KMS-11 (cell line): Measurements from ENCODE around the gene KRTAP10-9.

Experiments used
- H2AFZ ChIP-seq: fragments of 200-600 bp; sonication (generic); 2 replicates; pipeline ENCODE4 v1.6.1; 2016; ENCODE audit warnings: antibody characterized with exemption, mixed run types, low read depth
- H3K27ac ChIP-seq: fragments of 200-600 bp; sonication (generic); 2 replicates; pipeline ENCODE4 v1.6.1; 2016; ENCODE audit warnings: mild to moderate bottlenecking, mixed run types
- H3K27me3 ChIP-seq: fragments of 200-600 bp; sonication (generic); 2 replicates; pipeline ENCODE4 v1.6.1; 2017; ENCODE audit warnings: mild to moderate bottlenecking, low read depth, mixed run types, moderate library complexity; ENCODE audit not compliant: insufficient read depth
- H3K36me3 ChIP-seq: fragments of 200-600 bp; sonication (generic); 2 replicates; pipeline ENCODE4 v1.6.1; 2017; ENCODE audit warnings: mild to moderate bottlenecking, mixed run types; ENCODE audit not compliant: insufficient read depth
- H3K4me1 ChIP-seq: fragments of 200-600 bp; sonication (generic); 2 replicates; pipeline ENCODE4 v1.6.1; 2016; ENCODE audit warnings: mild to moderate bottlenecking, low read depth, mixed run types; ENCODE audit not compliant: poor library complexity, severe bottlenecking
- H3K4me2 ChIP-seq: fragments of 200-600 bp; sonication (generic); 2 replicates; pipeline ENCODE4 v1.7.0; 2016; ENCODE audit warnings: mild to moderate bottlenecking, mixed run types
- H3K4me3 ChIP-seq: fragments of 200-600 bp; sonication (generic); IDR thresholded peaks from 2 replicates; pipeline ENCODE4 v1.6.1; 2017; ENCODE audit warnings: low read depth, low read length, mixed read lengths; ENCODE audit not compliant: insufficient read depth
- H3K79me2 ChIP-seq: fragments of 200-600 bp; sonication (generic); 2 replicates; pipeline ENCODE4 v1.6.1; 2016; ENCODE audit warnings: low read depth, mixed run types; ENCODE audit not compliant: insufficient read depth
- H3K9ac ChIP-seq: fragments of 200-600 bp; sonication (generic); 2 replicates; pipeline ENCODE4 v1.6.1; 2016; ENCODE audit warnings: mild to moderate bottlenecking, mixed run types
- H4K20me1 ChIP-seq: fragments of 200-600 bp; sonication (generic); 2 replicates; pipeline ENCODE4 v1.6.1; 2016; ENCODE audit warnings: mild to moderate bottlenecking, mixed run types; ENCODE audit not compliant: insufficient read depth
- CTCF ChIP-seq: fragments of 200-600 bp; sonication (generic); conservative IDR thresholded peaks from 2 replicates; pipeline ENCODE4 v1.6.1; 2017; ENCODE audit warnings: low read depth, mild to moderate bottlenecking, antibody characterized with exemption, low read length, moderate library complexity, mixed read lengths

KRTAP10-9 gene

GRCh38 chr21:44581158-44581557, 45.7 kb upstream of the KRTAP10-9 start:
- Histone ChIP-seq H4K20me1 (no peaks in the 10 kb centered on the region), H3K27ac (no peak overlapping the region), H3K4me3 (no peak overlapping the region), H3K4me2 (no peak overlapping the region), H3K27me3 (peaks cover 50% of the 10 kb centered on the region; the same call in 1 of the 2 replicates), H3K36me3 (no peaks in the 10 kb centered on the region), H3K9ac (no peak overlapping the region), H3K79me2 (no peaks in the 10 kb centered on the region), H3K4me1 (no peaks in the 10 kb centered on the region), H2AFZ (no peak overlapping the region)
- no peak for TF ChIP-seq CTCF

DNA sequence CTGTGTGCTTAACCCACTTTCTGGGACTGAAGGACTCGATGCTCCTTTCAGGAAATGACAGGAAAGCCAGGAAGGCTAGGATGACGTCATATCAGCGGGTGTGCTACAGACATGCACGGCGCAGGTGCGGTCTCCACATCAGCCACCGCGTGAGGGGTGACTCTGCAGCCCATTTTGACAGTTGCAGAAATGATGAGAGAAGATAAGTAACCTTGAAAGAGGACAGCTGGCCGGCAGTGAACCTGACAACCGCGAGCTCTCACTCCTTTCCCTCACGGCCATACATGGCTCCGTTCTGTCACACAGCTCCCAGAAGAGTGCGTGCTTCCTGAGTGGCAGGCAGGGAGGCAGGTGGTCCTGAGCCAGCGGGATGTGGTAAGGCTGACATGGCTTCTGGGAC, 44.8 kb upstream of the KRTAP10-9 start:
- H3K4me3 ChIP-seq = no peak overlapping the region
- no peaks in the 10 kb centered on the region for H3K79me2 ChIP-seq
- H3K4me1 ChIP-seq = no peaks in the 10 kb centered on the region
- H3K27me3 ChIP-seq = peaks cover 48% of the 10 kb centered on the region; the same call in 1 of the 2 replicates
- H3K27ac ChIP-seq = no peak overlapping the region
- no peak overlapping the region for H2AFZ ChIP-seq
- H3K9ac ChIP-seq = no peak overlapping the region
- no peak for TF ChIP-seq CTCF
- no peaks in the 10 kb centered on the region for H3K36me3 ChIP-seq
- no peaks in the 10 kb centered on the region for H4K20me1 ChIP-seq
- H3K4me2 ChIP-seq = no peak overlapping the region

- H3K4me1 ChIP-seq = no peaks in the 10 kb centered on the region
- H3K4me3 ChIP-seq = no peak overlapping the region
- H3K27me3 ChIP-seq = peaks cover 37% of the 10 kb centered on the region; the same call in 1 of the 2 replicates
- no peaks in the 10 kb centered on the region for H3K36me3 ChIP-seq
- no peak overlapping the region for H3K9ac ChIP-seq
- H4K20me1 ChIP-seq = no peaks in the 10 kb centered on the region
- no peak overlapping the region for H3K4me2 ChIP-seq
- no peak overlapping the region for H2AFZ ChIP-seq
- H3K79me2 ChIP-seq = no peaks in the 10 kb centered on the region
- H3K27ac ChIP-seq = no peak overlapping the region
- TF ChIP-seq CTCF = no peak
These were observed 43.6 kb upstream of the KRTAP10-9 start for GRCh38 chr21:44583089-44583799.

DNA sequence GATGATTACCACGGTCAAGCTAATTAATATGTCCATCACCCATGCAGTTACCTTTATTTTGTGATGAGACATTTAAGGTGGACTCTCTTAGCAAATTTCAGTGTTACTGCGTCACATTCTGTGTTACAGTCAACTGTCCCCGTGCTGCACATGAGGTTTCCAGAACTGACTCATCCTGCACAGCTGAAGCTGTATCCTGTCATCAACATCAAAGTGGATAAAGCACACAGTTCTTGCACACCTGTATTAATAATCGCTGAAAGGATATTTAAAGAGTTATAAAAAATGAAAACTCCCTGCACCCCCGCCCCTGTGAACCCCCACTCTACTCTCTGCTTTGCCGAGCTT, 43.1 kb upstream of the KRTAP10-9 start:
- Histone ChIP-seq H3K27me3 (peaks cover 36% of the 10 kb centered on the region; the same call in 1 of the 2 replicates), H3K9ac (no peak overlapping the region), H3K4me3 (no peak overlapping the region), H3K4me2 (no peak overlapping the region), H3K36me3 (no peaks in the 10 kb centered on the region), H2AFZ (no peak overlapping the region), H3K4me1 (no peaks in the 10 kb centered on the region), H3K27ac (no peak overlapping the region), H3K79me2 (no peaks in the 10 kb centered on the region), H4K20me1 (no peaks in the 10 kb centered on the region)
- TF ChIP-seq CTCF = no peak
